SW480 (cell line): Measurements from ENCODE around the gene SPIN3.
"Not testable (repeated sequence)": the region's sequence is repeated elsewhere in the genome, so short reads cannot be mapped to it uniquely, and the experiment has no call there.

Experiments
- DNase-seq: peaks from one replicate; pipeline ENCODE4 v3.0.0-alpha.2; 2016; ENCODE audit warnings: low spot score

Gene SPIN3

GRCh38 chrX:56995271-56995994 lies at the start of gene SPIN3:
Gene SPIN3, minus strand, starts transcription at chrX:56995541. Its CDS starts 594 bp downstream, at chrX:56994947.
- peak; percentile 89 for DNase-seq

DNA sequence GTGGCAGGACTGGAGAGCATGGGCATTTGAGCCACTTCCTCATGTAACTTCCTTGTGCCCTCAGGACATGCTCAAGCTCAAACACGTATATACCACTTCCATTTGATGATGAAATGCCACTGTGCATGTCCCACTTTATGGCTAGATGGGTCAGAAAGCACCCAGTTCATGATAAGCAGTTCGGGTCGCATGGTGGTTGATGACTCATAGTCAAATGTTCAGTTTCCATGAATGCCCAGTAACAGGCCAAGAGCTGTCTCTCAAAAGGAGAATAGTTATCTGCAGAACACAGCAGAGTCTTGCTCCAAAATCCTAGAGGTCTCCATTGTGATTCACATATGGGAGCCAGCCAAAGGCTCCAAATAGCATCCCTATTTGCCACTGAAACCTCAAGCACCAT lies 48.9 kb upstream of the SPIN3 start:
- no peak for DNase-seq

DNA sequence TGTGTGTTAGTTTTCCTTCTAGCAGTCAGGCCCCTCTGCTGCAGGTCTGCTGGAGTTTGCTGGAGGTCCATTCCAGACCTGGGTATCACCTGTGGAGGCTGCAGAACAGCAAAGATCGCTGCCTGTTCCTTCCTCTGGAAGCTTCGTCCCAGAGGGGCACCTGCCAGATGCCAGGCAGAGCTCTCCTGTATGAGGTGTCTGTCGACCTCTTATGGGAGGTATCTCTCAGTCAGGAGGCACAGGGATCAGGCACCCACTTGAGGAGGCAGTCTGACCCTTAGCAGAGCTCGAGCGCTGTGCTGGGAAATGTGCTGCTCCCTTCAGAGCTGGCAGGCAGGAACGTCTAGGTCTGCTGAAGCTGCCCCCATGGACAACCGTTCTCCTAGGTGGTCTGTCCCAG lies 41.9 kb upstream of the SPIN3 start:
- DNase-seq, result not testable (repeated sequence)

DNA sequence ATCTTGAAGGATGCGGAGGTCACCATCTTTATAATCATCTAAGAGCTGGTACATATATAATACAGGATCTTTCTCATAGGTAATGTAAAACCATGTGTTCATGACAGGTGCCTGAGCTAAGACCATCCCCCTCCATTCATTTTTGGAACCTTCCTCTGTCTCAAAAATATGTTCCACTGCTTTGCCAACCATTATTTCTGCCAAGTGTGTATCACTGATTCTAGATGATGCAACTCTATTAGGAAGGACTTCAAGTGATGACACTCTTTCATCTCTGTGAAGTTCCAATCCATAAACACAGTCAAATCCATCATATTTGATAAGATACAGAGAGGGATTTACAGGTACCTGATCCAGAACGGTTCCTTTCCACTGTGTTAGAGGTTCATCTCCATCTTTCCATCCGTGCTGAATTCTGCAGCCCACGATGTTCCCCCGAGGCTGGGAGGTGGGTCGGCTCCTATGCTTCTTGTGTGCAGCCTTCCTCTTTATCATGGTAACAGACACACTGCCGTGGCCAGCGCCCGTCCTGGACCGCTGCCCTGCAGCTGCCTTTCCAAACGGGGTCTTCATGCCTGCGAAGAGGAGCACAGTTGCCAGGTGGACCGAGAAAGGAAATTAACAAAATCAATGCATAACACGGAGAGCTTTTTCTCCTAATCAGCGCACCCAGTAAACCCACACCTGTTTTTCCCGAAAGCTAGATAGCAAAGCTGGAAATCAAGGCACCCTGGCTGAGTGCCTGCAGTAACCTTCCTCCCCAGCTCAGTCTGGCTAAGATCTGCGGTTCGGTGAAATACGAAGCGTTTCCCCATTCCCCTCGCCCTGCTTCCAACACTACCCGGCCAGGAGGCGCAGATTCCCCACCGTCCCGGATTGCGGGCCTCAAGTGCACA lies 718 bp downstream of the SPIN3 start:
- no peak for DNase-seq

DNA sequence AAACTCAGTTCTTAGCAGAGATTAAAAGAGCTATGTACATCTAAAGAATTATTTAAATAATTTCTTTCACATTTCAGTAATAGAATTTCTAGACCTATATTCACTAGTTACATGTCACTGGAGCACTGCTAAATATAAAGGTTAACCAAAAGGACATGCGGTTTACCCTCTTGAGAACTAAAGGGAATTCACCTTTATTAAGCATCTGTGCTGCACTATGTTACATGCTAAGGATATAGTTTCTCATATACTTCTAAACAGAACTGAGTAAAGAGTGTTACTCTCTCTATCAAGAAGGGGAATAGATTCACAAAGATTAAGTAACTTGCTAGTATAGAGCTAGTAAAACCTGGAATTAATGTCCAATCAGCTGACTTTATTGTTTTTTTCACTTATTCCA lies 7.6 kb downstream of the SPIN3 start:
- DNase-seq, result no peak

DNA sequence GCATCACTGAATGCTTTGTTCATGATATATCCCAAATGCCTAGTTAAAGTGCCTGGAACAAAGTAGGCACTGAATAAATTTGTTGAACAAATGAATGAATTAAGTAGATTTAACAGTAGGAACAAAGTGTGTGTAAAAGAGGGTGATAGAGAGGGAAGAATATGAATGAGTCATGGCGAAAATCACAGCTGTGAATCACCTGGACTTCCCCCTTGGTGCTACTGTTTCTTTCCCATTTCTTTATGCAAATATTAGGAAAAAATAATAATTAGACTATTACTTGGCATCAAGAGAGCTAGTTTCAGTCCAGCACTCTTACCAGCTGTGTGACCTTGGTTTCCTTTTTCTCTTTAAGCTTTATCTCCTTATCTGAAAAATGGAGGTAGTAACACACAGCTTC lies 9.2 kb downstream of the SPIN3 start:
- no peak for DNase-seq

DNA sequence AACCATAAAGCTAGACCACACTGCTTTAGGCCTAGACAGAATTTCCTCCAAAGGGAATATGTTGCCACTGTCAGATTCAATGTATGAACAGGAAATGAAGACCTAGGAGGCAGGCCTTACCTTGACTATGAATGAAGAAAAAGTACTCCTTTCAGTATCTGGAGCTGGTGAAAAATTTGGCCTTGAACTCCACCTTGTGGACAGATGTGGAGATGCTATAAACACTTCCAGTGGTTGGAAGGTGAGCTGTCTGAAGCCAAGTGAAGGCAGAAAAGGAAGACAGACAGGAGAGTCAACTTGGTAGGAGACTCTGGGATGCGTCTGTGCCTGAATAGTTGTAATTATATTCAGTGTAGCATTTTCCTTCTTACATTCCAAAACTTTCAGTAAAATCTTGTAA lies 17.2 kb downstream of the SPIN3 start:
- DNase-seq, result peak; percentile 31

DNA sequence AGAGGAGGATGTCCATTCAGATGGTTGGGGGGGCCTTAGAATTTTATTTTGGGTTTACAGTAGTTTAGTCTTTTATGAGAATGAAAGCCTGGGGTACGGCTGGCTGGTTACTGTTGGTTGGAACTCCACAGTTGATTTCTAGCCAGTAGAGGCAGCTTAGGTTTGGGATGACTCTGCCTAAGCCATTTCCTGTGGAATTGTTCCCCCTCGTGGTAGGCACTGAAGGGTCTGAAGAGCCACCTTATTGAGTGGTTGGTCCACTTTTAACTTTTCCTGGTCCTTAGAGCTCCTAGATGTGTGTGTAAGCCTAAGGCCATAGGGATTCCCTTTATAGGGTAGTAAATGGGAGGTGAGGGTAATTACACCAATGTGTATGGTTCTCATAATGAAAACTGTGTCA lies 19.7 kb downstream of the SPIN3 start:
- DNase-seq, result no peak

DNA sequence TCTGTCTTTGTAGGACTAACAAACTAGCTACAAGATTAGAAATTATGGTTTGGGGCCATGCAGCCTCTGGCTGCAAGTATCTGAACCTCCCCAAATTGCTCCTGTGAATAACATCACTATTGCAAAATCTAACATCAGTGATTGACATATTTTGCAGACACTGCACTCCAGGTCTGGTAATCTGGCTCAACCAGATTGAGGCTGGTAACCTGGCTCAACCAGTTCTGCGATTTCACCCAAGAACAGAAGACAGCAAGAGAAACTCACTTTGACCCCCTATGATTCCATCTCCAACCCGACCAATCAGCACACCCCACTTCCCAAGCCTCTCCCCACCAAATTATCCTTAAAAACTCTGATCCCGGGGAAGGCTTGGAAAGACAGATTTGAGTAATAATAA lies 20.9 kb downstream of the SPIN3 start:
- DNase-seq, result no peak

DNA sequence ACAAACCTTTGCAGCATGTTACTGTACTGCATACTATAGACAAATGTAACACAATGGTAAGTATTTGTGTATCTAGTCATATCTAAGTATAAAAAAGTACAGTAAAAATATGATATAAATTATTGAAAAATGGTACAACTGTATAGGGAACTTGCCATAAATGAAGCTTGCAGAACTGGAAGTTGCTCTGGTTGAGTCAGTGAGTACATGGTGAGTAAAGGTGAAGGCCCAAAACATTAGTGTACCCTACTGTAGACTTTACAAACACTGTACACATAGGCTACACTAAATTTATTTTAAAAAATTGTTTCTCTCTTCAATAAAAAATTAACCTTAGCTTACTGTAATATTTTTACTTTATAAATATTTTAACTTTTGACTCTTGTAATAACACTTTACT lies 25.8 kb downstream of the SPIN3 start:
- no peak for DNase-seq

- no peak for DNase-seq
Measured at GRCh38 chrX:56968980-56969379, 26.4 kb downstream of the SPIN3 start.

GRCh38 chrX:56963377-56963776 lies 32.0 kb downstream of the SPIN3 start:
- no peak for DNase-seq

GRCh38 chrX:56947699-56948098 lies 47.6 kb downstream of the SPIN3 start:
- DNase-seq, result no peak

DNA sequence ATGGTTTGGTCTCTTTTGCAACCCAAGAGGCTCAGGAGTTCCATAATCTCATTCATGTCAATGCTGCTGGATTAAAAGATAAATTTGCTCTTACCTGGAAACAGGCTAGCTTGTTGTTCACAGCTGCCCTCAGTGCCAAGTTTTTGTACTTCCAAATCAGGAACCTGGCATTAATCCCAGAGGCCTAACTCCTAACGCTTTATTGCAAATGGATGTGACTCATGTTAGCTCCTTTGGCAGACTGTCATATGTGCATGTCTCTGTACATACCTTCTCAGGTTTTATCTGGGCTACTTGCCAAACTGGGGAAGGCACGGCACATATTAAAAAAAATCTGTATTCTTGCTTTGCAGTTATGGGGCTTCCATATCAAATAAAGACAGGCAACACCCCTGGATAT lies 49.1 kb downstream of the SPIN3 start:
- DNase-seq, result peak; percentile 2

GRCh38 chrX:56945226-56945625 lies 50.1 kb downstream of the SPIN3 start:
- DNase-seq, result not testable (repeated sequence)

DNA sequence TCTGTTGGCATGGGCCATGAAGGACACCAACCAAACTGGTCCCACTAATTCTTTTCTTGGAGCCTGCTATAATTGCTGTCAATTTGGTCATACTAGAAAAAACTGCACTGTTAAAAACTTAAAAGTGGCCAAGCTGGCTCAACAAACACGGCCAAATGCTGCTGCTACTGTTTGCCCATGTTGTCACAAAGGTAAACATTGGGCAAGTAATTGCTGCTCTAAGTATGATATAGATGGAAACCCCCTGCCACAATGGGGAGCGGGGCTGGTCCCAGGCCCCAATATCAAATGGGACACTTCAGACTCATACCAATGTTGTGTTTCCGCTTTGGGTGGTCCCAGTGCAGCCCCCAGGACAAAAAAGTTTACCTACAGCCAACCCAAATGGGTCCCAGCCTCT lies 52.1 kb downstream of the SPIN3 start:
- DNase-seq, result no peak
